ENCODE results near the gene OTUB1. TPM values are rescaled to one million over a fixed set of nuclear protein-coding genes. Genes with fewer than 3 reads are reported as not detected.

The OTUB1 gene
- total and polyA plus RNA-seq, 2 of the 4 experiments (the other 2 are of a cell fraction): 69.0 to 168 TPM

DNA sequence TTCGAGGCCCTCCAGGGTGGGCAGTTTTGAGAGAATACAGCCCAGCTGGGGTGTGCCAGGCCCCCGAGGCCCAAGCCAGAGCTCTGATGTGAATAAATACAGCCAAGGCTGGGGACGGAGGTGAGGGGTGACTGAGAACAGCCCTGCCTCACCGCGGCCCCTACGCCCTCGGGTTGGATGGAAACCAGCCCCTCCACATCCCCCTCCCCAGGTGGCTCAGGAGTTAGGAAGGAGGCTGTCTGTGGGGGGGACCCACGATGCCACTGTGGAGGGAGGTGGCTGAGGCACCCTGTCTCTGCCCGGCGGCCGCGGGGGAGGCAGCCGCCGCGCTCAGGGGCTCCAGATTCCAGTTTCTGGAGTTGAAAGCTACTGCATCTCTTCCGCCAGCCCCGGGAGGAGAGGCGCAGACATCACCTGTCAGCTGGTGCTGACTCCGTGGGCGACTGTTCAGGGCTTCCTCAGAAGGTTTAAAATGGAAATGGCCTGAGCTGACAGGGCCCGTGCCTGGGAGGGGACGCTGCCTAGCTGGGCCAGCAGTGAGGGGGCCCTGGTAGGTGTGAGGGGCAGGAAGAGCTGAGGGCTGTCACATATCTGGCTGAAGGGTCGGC, 50.9 kb downstream of the OTUB1 start:
- no peak for ATAC-seq (ENCODE audit: low read depth)
- H3K9me3 ChIP-seq (ENCODE audit: control insufficient read depth, insufficient read depth, low read length): no peaks in the 10 kb centered on the region
- H3K27ac ChIP-seq (ENCODE audit: insufficient read depth, low read length): no peak overlapping the region
- H3K23ac ChIP-seq (ENCODE audit: low read depth, low read length): no peak overlapping the region
- no peak overlapping the region for H3K4me3 ChIP-seq (ENCODE audit: insufficient read depth, low read depth, low read length)
- H2AK9ac ChIP-seq (replicated peaks; ENCODE audit: low read depth, low read length, poor library complexity): peak overlapping the region; percentile 71
- H2BK20ac ChIP-seq (ENCODE audit: low read depth, low read length): 0 out of 2 replicates have a peak overlapping the region, but pooled peaks have one; percentile 7
- H3K14ac ChIP-seq (replicated peaks; ENCODE audit: low read depth, low read length): no peak overlapping the region
- no peak overlapping the region for H3K56ac ChIP-seq (ENCODE audit: extremely low read depth, insufficient read depth, low read length)
- in situ Hi-C loops (cut with MboI; ENCODE audit: low sequenced_read_pairs): no loop called here
- dilution Hi-C loops (cut with HindIII; ENCODE audit: low sequenced_read_pairs, unreplicated experiment): no loop called here
- no peak overlapping the region for H3K4ac ChIP-seq (ENCODE audit: low read depth, low read length)
- H4K8ac ChIP-seq (ENCODE audit: low read depth in 2 of 2, low read length in 2 of 2): no peak overlapping the region
- H2BK120ac ChIP-seq (ENCODE audit: low read depth, low read length): 0 out of 2 replicates have a peak overlapping the region, but pooled peaks have one; percentile 48
- no peak overlapping the region for H2BK5ac ChIP-seq (ENCODE audit: low read depth, low read length, poor library complexity, severe bottlenecking)
- no peak overlapping the region for H2BK15ac ChIP-seq (ENCODE audit: low read depth, low read length)
- no peak overlapping the region for H2AK5ac ChIP-seq (ENCODE audit: low read depth, low read length)
- CTCF ChIA-PET: interaction anchor here (1.1 kb wide), 1 partner anchor 116 kb away, joined by 3 read pairs; no protein-coding TSS in a partner anchor
- H3K4me2 ChIP-seq (ENCODE audit: low read depth, low read length): no peak overlapping the region
- H3K36me3 ChIP-seq (ENCODE audit: control insufficient read depth, insufficient read depth, low read length): no peaks in the 10 kb centered on the region
- no peak for DNase-seq
- H4K20me1 ChIP-seq (ENCODE audit: insufficient read depth, low read length): 0 out of 2 replicates have a peak, but pooled peaks cover 3% of the 10 kb centered on the region
- WGBS, 2 experiments (ENCODE audit: extremely low coverage in 2 of 2, insufficient read length in 1 of 2): 69% methylated on average over 8 of the region's 23 CpGs; no CpG with 5 or more reads in 1 of the 2 experiments
- no peak overlapping the region for H2AFZ ChIP-seq (replicated peaks; ENCODE audit: low read length, poor library complexity)
- H3K18ac ChIP-seq (ENCODE audit: low read depth, low read length): no peak overlapping the region
- peaks cover 5% of the 10 kb centered on the region; the same call in 1 of the 2 replicates for H3K4me1 ChIP-seq (ENCODE audit: control insufficient read depth, insufficient read depth, low read length)
- BruUV-seq (replicated peaks): no TSS peak
- H3K9me1 ChIP-seq (ENCODE audit: insufficient read depth, low read length): no peaks in the 10 kb centered on the region
- TF ChIP-seq RAD21 (IDR thresholded peaks at IDR 0.05; ENCODE audit: low read length): no peak
- no peak for TF ChIP-seq RCOR1 (IDR thresholded peaks at IDR 0.05; ENCODE audit: insufficient replicate concordance, low read length)
- TF ChIP-seq, protein P1, sequence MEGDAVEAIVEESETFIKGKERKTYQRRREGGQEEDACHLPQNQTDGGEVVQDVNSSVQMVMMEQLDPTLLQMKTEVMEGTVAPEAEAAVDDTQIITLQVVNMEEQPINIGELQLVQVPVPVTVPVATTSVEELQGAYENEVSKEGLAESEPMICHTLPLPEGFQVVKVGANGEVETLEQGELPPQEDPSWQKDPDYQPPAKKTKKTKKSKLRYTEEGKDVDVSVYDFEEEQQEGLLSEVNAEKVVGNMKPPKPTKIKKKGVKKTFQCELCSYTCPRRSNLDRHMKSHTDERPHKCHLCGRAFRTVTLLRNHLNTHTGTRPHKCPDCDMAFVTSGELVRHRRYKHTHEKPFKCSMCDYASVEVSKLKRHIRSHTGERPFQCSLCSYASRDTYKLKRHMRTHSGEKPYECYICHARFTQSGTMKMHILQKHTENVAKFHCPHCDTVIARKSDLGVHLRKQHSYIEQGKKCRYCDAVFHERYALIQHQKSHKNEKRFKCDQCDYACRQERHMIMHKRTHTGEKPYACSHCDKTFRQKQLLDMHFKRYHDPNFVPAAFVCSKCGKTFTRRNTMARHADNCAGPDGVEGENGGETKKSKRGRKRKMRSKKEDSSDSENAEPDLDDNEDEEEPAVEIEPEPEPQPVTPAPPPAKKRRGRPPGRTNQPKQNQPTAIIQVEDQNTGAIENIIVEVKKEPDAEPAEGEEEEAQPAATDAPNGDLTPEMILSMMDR (conservative IDR thresholded peaks at IDR 0.05; ENCODE audit: low read depth, low read length): no peak
- no peak for TF ChIP-seq FOS (IDR thresholded peaks at IDR 0.05; ENCODE audit: low read depth, low read length)
- no peak for TF ChIP-seq SMC3 (IDR thresholded peaks at IDR 0.05; ENCODE audit: low read depth, low read length)
- no peak for TF ChIP-seq POLR2A (IDR thresholded peaks at IDR 0.05; ENCODE audit: low read depth, low read length)
- no peak for TF ChIP-seq MAZ (IDR thresholded peaks at IDR 0.05; ENCODE audit: borderline replicate concordance, low read depth, low read length)
- TF ChIP-seq, protein P2, sequence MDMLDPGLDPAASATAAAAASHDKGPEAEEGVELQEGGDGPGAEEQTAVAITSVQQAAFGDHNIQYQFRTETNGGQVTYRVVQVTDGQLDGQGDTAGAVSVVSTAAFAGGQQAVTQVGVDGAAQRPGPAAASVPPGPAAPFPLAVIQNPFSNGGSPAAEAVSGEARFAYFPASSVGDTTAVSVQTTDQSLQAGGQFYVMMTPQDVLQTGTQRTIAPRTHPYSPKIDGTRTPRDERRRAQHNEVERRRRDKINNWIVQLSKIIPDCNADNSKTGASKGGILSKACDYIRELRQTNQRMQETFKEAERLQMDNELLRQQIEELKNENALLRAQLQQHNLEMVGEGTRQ (IDR thresholded peaks at IDR 0.05; ENCODE audit: low read depth, low read length): no peak
- TF ChIP-seq MXI1 (IDR thresholded peaks at IDR 0.05; ENCODE audit: borderline replicate concordance, low read depth, low read length): no peak
- TF ChIP-seq MAFK (IDR thresholded peaks at IDR 0.05; ENCODE audit: low read depth, low read length): no peak
- intact Hi-C loops (cut with micrococcal nuclease): no loop called here
- no peak overlapping the region for H4K5ac ChIP-seq (ENCODE audit: low read depth, low read length)
- H3K79me1 ChIP-seq (ENCODE audit: low read depth in 1 of 2, low read length in 2 of 2): no peaks in the 10 kb centered on the region
- no peak overlapping the region for H3K9ac ChIP-seq (ENCODE audit: low read depth, low read length)
- H4K91ac ChIP-seq (ENCODE audit: insufficient read depth, low read depth, low read length): no peak overlapping the region
- POLR2A ChIA-PET (ENCODE audit: unreplicated experiment): no interaction called here
- peaks cover 12% of the 10 kb centered on the region for H3K27me3 ChIP-seq (ENCODE audit: control insufficient read depth, insufficient read depth, low read length)
